Panc1 (cell line): ENCODE measurements around the gene TDRD1. TPM values are rescaled to one million over a fixed set of nuclear protein-coding genes. Genes with fewer than 3 reads are reported as not detected.

ENCODE experiments used
- ATAC-seq: fragments of 200-7000 bp; cut with Tn5 transposase; 2 replicates; pipeline ENCODE4 v1.9.1; 2020; ENCODE audit warnings: mild to moderate bottlenecking, moderate library complexity
- BruUV-seq: library from RNA; stranded (reverse); fragments of 400-500 nt; replicated peaks from 2 replicates; lab custom pipeline; 2021; lab: Mats Ljungman, UMichigan
- CTCF ChIA-PET: fragments of 300-600 bp; sonication (Branson Sonifier 250); formaldehyde crosslinking; loops from one replicate; lab custom pipeline; 2022; ENCODE audit warnings: antibody characterized with exemption; lab: Charles Lee
- POLR2A ChIA-PET: fragments of 300-600 bp; sonication (Branson Sonifier 250); formaldehyde crosslinking; loops from one replicate; lab custom pipeline; 2022; ENCODE audit warnings: antibody characterized with exemption; lab: Charles Lee
- DNase-seq: peaks from one replicate; pipeline ENCODE4 v3.0.0-alpha.2; 2010; ENCODE audit warnings: low read depth, low spot score
- H3K27ac ChIP-seq: 2 replicates; pipeline ENCODE4 v1.5.1; 2011; ENCODE audit warnings: mild to moderate bottlenecking, low read length, inconsistent platforms
- H3K27me3 ChIP-seq: fragments of 200-500 bp; sonication (Bioruptor generic); 2 replicates; pipeline ENCODE4 v1.6.0; 2014; ENCODE audit warnings: low read length, inconsistent platforms; ENCODE audit not compliant: control insufficient read depth, insufficient read depth
- H3K36me3 ChIP-seq: fragments of 200-500 bp; sonication (Bioruptor generic); 2 replicates; pipeline ENCODE4 v1.5.1; 2014; ENCODE audit warnings: inconsistent platforms, mild to moderate bottlenecking, low read length, moderate library complexity; ENCODE audit not compliant: control insufficient read depth, insufficient read depth
- H3K4me1 ChIP-seq: 2 replicates; pipeline ENCODE4 v1.5.1; 2011; ENCODE audit warnings: inconsistent platforms, mild to moderate bottlenecking, low read length, moderate library complexity; ENCODE audit not compliant: control insufficient read depth, insufficient read depth
- H3K4me3 ChIP-seq, 2 experiments: 2 replicates each; pipeline ENCODE4 v1.5.1; 2011 to 2012; ENCODE audit warnings: low read depth in 2 of 2, low read length in 2 of 2, mild to moderate bottlenecking in 2 of 2, inconsistent platforms in 1 of 2, moderate library complexity in 1 of 2
- H3K9me3 ChIP-seq: fragments of 200-500 bp; sonication (Bioruptor generic); 2 replicates; pipeline ENCODE4 v1.5.1; 2014; ENCODE audit warnings: low read depth, mild to moderate bottlenecking, inconsistent platforms, low read length, moderate library complexity; ENCODE audit not compliant: control insufficient read depth, insufficient read depth
- POLR2AphosphoS5 ChIP-seq: IDR thresholded peaks from 2 replicates; pipeline ENCODE4 v1.6.1; 2012; ENCODE audit warnings: mild to moderate bottlenecking, low read depth, low read length, moderate library complexity
- SIN3A ChIP-seq: IDR thresholded peaks from 2 replicates; pipeline ENCODE4 v1.6.1; 2012; ENCODE audit warnings: low read depth, mild to moderate bottlenecking, low read length, moderate library complexity, borderline replicate concordance; ENCODE audit not compliant: insufficient read depth
- TCF7L2 ChIP-seq: IDR thresholded peaks from 2 replicates; pipeline ENCODE4 v1.6.1; 2011; ENCODE audit warnings: mild to moderate bottlenecking, low read depth, low read length, inconsistent platforms
- in situ Hi-C: cut with HindIII; loops from 2 replicates; pipeline ENCODE4 v1.10.0; 2016; ENCODE audit warnings: low sequenced_read_pairs, low pct_unique_long_range_greater_than_20kb
- intact Hi-C: fragments of 100-400 bp; cut with micrococcal nuclease; formaldehyde crosslinking; loops from one replicate; pipeline ENCODE4 v1.10.0; 2022; ENCODE audit not compliant: unreplicated experiment
- total RNA-seq: library from RNA; stranded (reverse); gene quantifications from one replicate; pipeline ENCODE4 v1.2.1, GENCODE V29; 2021; ENCODE audit not compliant: unreplicated experiment
- TF ChIP-seq, protein P1 (sequence below): fragments of 450-650 bp; IDR thresholded peaks from 2 replicates; pipeline ENCODE4 v1.5.1; 2017; ENCODE audit warnings: mild to moderate bottlenecking
- TF ChIP-seq, protein P2 (sequence below), 2 experiments: IDR thresholded peaks; 2 replicates each; pipeline ENCODE4 v1.6.1; 2011 to 2012; ENCODE audit warnings: low read depth in 2 of 2, control low read depth in 1 of 2, low read length in 1 of 2, mild to moderate bottlenecking in 1 of 2, moderate library complexity in 1 of 2; ENCODE audit not compliant: insufficient read depth in 1 of 2

TDRD1 gene
- total RNA-seq, 1 experiment from 2014 or later = not detected

DNA sequence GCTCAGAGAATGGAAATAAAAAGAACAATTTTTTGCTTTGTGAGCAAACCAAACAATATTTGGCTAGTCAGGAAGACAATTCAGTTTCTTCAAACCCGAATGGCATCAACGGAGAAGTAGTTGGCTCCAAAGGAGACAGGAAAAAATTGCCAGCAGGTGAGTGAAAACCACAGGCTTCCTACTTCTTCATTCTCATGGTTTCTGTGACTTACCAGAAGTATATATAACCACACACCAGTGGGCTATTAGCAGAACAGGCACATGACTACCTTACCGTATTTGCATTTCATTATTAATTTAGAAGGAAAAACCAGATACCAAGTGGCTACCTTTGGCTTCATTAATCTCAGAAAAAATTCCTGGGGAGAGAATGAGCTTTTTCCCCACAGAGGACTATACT, 8.8 kb downstream of the TDRD1 start:
- POLR2A ChIA-PET = no interaction called here

DNA sequence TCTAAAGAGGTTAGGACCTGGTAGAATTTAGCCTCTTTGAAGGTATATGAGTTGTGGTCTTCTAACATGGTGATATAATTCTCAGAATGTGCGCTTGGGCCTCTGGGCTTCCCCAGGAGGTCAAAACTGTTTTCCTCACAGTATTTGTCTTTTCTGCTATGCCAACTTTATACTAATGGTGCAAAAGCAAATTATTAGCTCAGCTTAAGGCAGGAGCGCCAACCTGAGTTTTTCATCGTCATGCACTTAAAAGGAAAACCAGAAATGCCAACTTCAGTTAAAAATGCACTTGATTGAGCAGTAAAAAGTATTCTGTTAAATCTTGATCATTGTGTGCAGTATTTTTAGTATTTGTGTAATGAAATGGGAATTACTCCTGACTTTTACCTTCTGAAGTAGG, 9.7 kb downstream of the TDRD1 start:
- CTCF ChIA-PET = interaction anchor here (0.6 kb wide), 1 partner anchor 115 kb away, joined by 7 read pairs; no protein-coding TSS in a partner anchor
- TF ChIP-seq SIN3A (no peak), POLR2AphosphoS5 (no peak), TCF7L2 (no peak)
- TF ChIP-seq, protein P1, sequence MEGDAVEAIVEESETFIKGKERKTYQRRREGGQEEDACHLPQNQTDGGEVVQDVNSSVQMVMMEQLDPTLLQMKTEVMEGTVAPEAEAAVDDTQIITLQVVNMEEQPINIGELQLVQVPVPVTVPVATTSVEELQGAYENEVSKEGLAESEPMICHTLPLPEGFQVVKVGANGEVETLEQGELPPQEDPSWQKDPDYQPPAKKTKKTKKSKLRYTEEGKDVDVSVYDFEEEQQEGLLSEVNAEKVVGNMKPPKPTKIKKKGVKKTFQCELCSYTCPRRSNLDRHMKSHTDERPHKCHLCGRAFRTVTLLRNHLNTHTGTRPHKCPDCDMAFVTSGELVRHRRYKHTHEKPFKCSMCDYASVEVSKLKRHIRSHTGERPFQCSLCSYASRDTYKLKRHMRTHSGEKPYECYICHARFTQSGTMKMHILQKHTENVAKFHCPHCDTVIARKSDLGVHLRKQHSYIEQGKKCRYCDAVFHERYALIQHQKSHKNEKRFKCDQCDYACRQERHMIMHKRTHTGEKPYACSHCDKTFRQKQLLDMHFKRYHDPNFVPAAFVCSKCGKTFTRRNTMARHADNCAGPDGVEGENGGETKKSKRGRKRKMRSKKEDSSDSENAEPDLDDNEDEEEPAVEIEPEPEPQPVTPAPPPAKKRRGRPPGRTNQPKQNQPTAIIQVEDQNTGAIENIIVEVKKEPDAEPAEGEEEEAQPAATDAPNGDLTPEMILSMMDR = no peak
- TF ChIP-seq, protein P2, sequence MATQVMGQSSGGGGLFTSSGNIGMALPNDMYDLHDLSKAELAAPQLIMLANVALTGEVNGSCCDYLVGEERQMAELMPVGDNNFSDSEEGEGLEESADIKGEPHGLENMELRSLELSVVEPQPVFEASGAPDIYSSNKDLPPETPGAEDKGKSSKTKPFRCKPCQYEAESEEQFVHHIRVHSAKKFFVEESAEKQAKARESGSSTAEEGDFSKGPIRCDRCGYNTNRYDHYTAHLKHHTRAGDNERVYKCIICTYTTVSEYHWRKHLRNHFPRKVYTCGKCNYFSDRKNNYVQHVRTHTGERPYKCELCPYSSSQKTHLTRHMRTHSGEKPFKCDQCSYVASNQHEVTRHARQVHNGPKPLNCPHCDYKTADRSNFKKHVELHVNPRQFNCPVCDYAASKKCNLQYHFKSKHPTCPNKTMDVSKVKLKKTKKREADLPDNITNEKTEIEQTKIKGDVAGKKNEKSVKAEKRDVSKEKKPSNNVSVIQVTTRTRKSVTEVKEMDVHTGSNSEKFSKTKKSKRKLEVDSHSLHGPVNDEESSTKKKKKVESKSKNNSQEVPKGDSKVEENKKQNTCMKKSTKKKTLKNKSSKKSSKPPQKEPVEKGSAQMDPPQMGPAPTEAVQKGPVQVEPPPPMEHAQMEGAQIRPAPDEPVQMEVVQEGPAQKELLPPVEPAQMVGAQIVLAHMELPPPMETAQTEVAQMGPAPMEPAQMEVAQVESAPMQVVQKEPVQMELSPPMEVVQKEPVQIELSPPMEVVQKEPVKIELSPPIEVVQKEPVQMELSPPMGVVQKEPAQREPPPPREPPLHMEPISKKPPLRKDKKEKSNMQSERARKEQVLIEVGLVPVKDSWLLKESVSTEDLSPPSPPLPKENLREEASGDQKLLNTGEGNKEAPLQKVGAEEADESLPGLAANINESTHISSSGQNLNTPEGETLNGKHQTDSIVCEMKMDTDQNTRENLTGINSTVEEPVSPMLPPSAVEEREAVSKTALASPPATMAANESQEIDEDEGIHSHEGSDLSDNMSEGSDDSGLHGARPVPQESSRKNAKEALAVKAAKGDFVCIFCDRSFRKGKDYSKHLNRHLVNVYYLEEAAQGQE (IDR thresholded peaks at IDR 0.05; ENCODE audit: insufficient read depth in 1 of 2, low read depth in 2 of 2, low read length in 1 of 2) = no peak
- H3K9me3 ChIP-seq = no peaks in the 10 kb centered on the region
- peaks cover 1% of the 10 kb centered on the region; the same call in 1 of the 2 replicates for H3K27me3 ChIP-seq
- ATAC-seq = no peak
- no peak for DNase-seq
- no TSS peak for BruUV-seq
- in situ Hi-C loops (no loop called here), intact Hi-C loops (no loop called here)
- no peak overlapping the region for H3K4me3 ChIP-seq
- no peak overlapping the region for H3K27ac ChIP-seq
- no peaks in the 10 kb centered on the region for H3K4me1 ChIP-seq
- POLR2A ChIA-PET = no interaction called here
- H3K36me3 ChIP-seq = no peaks in the 10 kb centered on the region

More for the DNA sequence above, 8.8 kb downstream of the TDRD1 start:
- intact Hi-C loops = no loop called here
- H3K9me3 ChIP-seq = no peaks in the 10 kb centered on the region
- H3K36me3 ChIP-seq = no peaks in the 10 kb centered on the region
- no peaks in the 10 kb centered on the region for H3K4me1 ChIP-seq
- in situ Hi-C loops = no loop called here
- no peak for DNase-seq
- no peak overlapping the region for H3K4me3 ChIP-seq
- no peak overlapping the region for H3K27ac ChIP-seq
- TF ChIP-seq POLR2AphosphoS5 (no peak), TCF7L2 (no peak), SIN3A (no peak)
- TF ChIP-seq, protein P1 = no peak
- TF ChIP-seq, protein P2 (IDR thresholded peaks at IDR 0.05; ENCODE audit: insufficient read depth in 1 of 2, low read depth in 2 of 2, low read length in 1 of 2) = no peak
- no peak for ATAC-seq
- CTCF ChIA-PET = interaction anchor here (0.6 kb wide), 1 partner anchor 116 kb away, joined by 7 read pairs; no protein-coding TSS in a partner anchor
- no peaks in the 10 kb centered on the region for H3K27me3 ChIP-seq
- BruUV-seq = no TSS peak
